Activated CD8-positive, alpha-beta memory T cell treated with anti-CD3 and anti-CD28 coated beads, Interleukin-2, amount 10 ng/mL, durations not matched to agents 7 days and 5 days (primary cell): ENCODE measurements around the gene BACH2. TPM values are rescaled to one million over a fixed set of nuclear protein-coding genes. Genes with fewer than 3 reads are reported as not detected.
"Not testable (repeated sequence)": the region's sequence is repeated elsewhere in the genome, so short reads cannot be mapped to it uniquely, and the experiment has no call there.

Experiments used
- ATAC-seq: fragments of 150-1000 bp; cut with Tn5 transposase; one replicate; pipeline ENCODE4 v1.10.0; 2021; ENCODE audit warnings: moderate library complexity
- CTCF ChIA-PET: fragments of 350-600 bp; sonication (Branson Sonifier 250); formaldehyde crosslinking; loops from one replicate; lab custom pipeline; 2021; ENCODE audit warnings: antibody characterized with exemption; lab: Charles Lee
- DNase-seq: peaks from one replicate; pipeline ENCODE4 v3.0.0-alpha.2; 2020
- H3K27ac Mint-ChIP-seq: one replicate; pipeline ENCODE4 v1.8.0; 2021; ENCODE audit warnings: mild to moderate bottlenecking, mixed read lengths
- H3K27me3 Mint-ChIP-seq: one replicate; pipeline ENCODE4 v1.8.0; 2021; ENCODE audit warnings: mixed read lengths
- H3K36me3 Mint-ChIP-seq: one replicate; pipeline ENCODE4 v1.8.0; 2021; ENCODE audit warnings: mild to moderate bottlenecking, mixed read lengths
- H3K4me1 Mint-ChIP-seq: one replicate; pipeline ENCODE4 v1.8.0; 2021; ENCODE audit warnings: mixed read lengths
- H3K4me3 Mint-ChIP-seq: one replicate; pipeline ENCODE4 v1.8.0; 2021; ENCODE audit warnings: mild to moderate bottlenecking, moderate library complexity, mixed read lengths
- H3K9me3 Mint-ChIP-seq: one replicate; pipeline ENCODE4 v1.8.0; 2022; ENCODE audit warnings: low read depth, mixed read lengths
- total RNA-seq, 2 experiments: library from RNA; stranded (reverse); gene quantifications; one replicate each; pipeline ENCODE4 v1.2.3, GENCODE V29; 2021

BACH2 gene
- total RNA-seq, 2 experiments from 2014 or later = 21.5 to 22.6 TPM

- CTCF ChIA-PET = interaction anchor here (0.8 to 15.2 kb wide), 18 partner anchors 11 to 344 kb away, joined by 3 to 258 read pairs (median 4); partner anchors contain the start of gene BACH2
- H3K4me1 Mint-ChIP-seq = peaks cover 58% of the 10 kb centered on the region
- no peaks in the 10 kb centered on the region for H3K9me3 Mint-ChIP-seq
Observed at GRCh38 chr6:90285042-90285481, 11.6 kb downstream of the BACH2 start.

DNA sequence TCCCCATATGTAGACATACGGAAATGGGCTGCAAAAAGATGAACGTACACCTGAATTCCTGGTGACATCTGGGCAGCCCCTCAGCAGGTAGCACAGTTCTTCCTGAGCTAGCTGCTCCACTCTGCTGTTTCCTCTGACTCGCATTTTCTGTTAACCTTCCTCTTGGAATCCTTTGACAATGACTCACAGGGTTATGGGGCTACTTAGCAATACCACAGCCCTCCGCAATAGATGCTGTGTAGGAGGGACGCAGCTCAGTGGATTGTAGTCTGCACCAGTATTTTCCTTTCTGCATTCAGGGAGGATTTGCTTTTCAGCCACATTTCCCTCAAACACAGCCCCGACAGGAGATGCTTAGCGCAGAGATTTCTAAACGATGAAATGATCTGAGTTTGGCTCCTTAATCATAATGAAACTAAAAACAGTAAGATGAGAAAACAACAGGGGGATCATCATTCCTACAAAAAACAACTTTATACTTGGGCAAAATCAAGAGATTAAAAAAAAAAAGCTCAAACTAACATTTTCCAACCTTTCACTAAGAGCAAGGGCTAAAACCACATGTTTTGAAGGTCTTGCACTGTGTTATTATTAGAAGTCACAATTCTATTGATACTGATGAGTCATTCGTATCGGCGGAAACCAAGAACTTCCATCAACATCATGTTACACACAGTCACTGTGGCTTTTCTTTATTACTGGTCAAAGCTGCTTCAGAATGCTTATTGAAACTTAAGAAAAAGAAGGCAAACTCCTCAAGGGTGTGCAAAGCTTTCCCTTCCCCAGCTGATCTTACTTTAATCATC, 12.2 kb downstream of the BACH2 start:
- peaks cover 7% of the 10 kb centered on the region for H3K27me3 Mint-ChIP-seq
- peaks cover 58% of the 10 kb centered on the region for H3K4me1 Mint-ChIP-seq
- H3K4me3 Mint-ChIP-seq = peak overlapping the region; percentile 79
- CTCF ChIA-PET = interaction anchor here (0.6 to 15.2 kb wide), 22 partner anchors 11 to 504 kb away, joined by 3 to 258 read pairs (median 4); partner anchors contain the start of gene BACH2
- H3K9me3 Mint-ChIP-seq = no peaks in the 10 kb centered on the region
- peak; percentile 74 for DNase-seq
- peak; percentile 76 for ATAC-seq
- peaks cover 17% of the 10 kb centered on the region for H3K36me3 Mint-ChIP-seq
- peak overlapping the region; percentile 93 for H3K27ac Mint-ChIP-seq

More at GRCh38 chr6:90285042-90285481, 11.6 kb downstream of the BACH2 start:
- Mint-ChIP-seq H3K27ac (peak overlapping the region; percentile 93), H3K36me3 (peaks cover 16% of the 10 kb centered on the region), H3K27me3 (peaks cover 7% of the 10 kb centered on the region), H3K4me3 (peak overlapping the region; percentile 79)
- peak; percentile 56 for DNase-seq
- ATAC-seq = peak; percentile 43

- ATAC-seq, H3K4me3 Mint-ChIP-seq, H3K9me3 Mint-ChIP-seq, H3K27me3 Mint-ChIP-seq, DNase-seq, H3K27ac Mint-ChIP-seq: not testable (repeated sequence)
- CTCF ChIA-PET = interaction anchor here (15.2 kb wide), 1 partner anchor 193 kb away, joined by 258 read pairs; no protein-coding TSS in a partner anchor
- peaks cover 22% of the 10 kb centered on the region for H3K36me3 Mint-ChIP-seq
- H3K4me1 Mint-ChIP-seq = peaks cover 48% of the 10 kb centered on the region
Observed at GRCh38 chr6:90282265-90282664, 14.4 kb downstream of the BACH2 start.

GRCh38 chr6:90278129-90278528, 18.5 kb downstream of the BACH2 start:
- ATAC-seq = no peak
- Mint-ChIP-seq H3K9me3 (no peaks in the 10 kb centered on the region), H3K36me3 (peaks cover 26% of the 10 kb centered on the region), H3K4me1 (peaks cover 49% of the 10 kb centered on the region), H3K27ac (no peak overlapping the region), H3K27me3 (peaks cover 8% of the 10 kb centered on the region), H3K4me3 (no peak overlapping the region)
- DNase-seq = no peak
- CTCF ChIA-PET = interaction anchor here (1.3 kb wide), 1 partner anchor 15 kb away, joined by 3 read pairs; no protein-coding TSS in a partner anchor

DNA sequence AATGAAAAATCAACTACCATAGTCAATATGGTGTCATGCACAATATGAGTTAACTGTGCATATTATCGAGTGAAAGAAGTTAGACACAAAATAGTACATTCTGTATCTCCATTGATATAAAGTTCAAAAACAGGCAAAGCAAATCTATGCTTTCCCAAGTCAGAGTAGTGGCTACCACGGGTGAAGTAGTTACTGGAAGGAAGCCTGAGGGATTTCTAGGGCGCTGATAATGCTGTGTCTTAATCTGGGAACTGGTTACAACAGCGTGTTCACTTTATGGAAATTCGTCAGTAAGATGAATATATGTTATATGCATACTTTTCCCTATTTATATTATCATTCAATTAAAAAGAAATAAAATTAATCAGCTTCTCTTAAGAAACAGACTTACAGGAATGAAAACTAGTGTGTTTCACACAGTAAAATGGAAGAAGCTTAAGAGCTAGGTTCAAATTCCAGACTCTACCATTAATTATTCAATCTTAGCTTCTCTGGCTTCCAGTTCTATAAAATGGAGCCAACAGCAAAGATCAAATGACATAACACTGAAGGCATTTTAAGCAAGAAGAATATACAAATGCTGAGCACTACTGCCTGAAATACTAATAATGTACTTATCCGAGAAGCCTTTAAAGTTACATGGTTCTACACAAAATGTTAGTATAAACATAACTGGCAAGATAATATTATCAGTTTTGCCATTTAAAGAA, 19.2 kb downstream of the BACH2 start:
- DNase-seq (no peak), ATAC-seq (no peak)
- Mint-ChIP-seq H3K27me3 (peaks cover 8% of the 10 kb centered on the region), H3K9me3 (no peaks in the 10 kb centered on the region), H3K36me3 (peaks cover 26% of the 10 kb centered on the region), H3K27ac (no peak overlapping the region), H3K4me1 (peaks cover 51% of the 10 kb centered on the region), H3K4me3 (no peak overlapping the region)
- CTCF ChIA-PET = interaction anchor here (1.3 kb wide), 1 partner anchor 14 kb away, joined by 3 read pairs; no protein-coding TSS in a partner anchor

GRCh38 chr6:90274451-90275030, 22.1 kb downstream of the BACH2 start:
- ATAC-seq (peak; percentile 90), DNase-seq (peak; percentile 91)
- Mint-ChIP-seq H3K27ac (peak overlapping the region; percentile 85), H3K4me1 (peaks cover 58% of the 10 kb centered on the region), H3K27me3 (peaks cover 5% of the 10 kb centered on the region), H3K4me3 (peak overlapping the region; percentile 46), H3K36me3 (peaks cover 43% of the 10 kb centered on the region), H3K9me3 (no peaks in the 10 kb centered on the region)
- CTCF ChIA-PET = interaction anchor here (0.7 to 3.8 kb wide), 13 partner anchors 8 to 334 kb away, joined by 3 to 30 read pairs (median 3); no protein-coding TSS in a partner anchor

GRCh38 chr6:90273863-90274262, 22.8 kb downstream of the BACH2 start:
- Mint-ChIP-seq H3K4me3 (no peak overlapping the region), H3K4me1 (peaks cover 63% of the 10 kb centered on the region), H3K36me3 (peaks cover 46% of the 10 kb centered on the region), H3K9me3 (no peaks in the 10 kb centered on the region), H3K27ac (peak overlapping the region; percentile 85), H3K27me3 (peaks cover 5% of the 10 kb centered on the region)
- ATAC-seq (no peak), DNase-seq (no peak)
- CTCF ChIA-PET = interaction anchor here (0.6 to 3.8 kb wide), 15 partner anchors 8 to 445 kb away, joined by 3 to 30 read pairs (median 3); no protein-coding TSS in a partner anchor

GRCh38 chr6:90272895-90273294, 23.7 kb downstream of the BACH2 start:
- CTCF ChIA-PET = interaction anchor here (0.6 to 3.8 kb wide), 6 partner anchors 12 to 444 kb away, joined by 3 to 30 read pairs (median 4); no protein-coding TSS in a partner anchor
- ATAC-seq (no peak), DNase-seq (no peak)
- no peak overlapping the region for H3K4me3 Mint-ChIP-seq
- H3K9me3 Mint-ChIP-seq = no peaks in the 10 kb centered on the region
- H3K36me3 Mint-ChIP-seq = peaks cover 41% of the 10 kb centered on the region
- peaks cover 63% of the 10 kb centered on the region for H3K4me1 Mint-ChIP-seq
- H3K27me3 Mint-ChIP-seq = no peaks in the 10 kb centered on the region
- H3K27ac Mint-ChIP-seq = no peak overlapping the region

- ATAC-seq (no peak), DNase-seq (no peak)
- CTCF ChIA-PET = interaction anchor here (1.1 to 3.8 kb wide), 2 partner anchors 13 to 189 kb away, joined by 4 to 30 read pairs; no protein-coding TSS in a partner anchor
- H3K9me3 Mint-ChIP-seq = no peaks in the 10 kb centered on the region
- H3K27me3 Mint-ChIP-seq = no peaks in the 10 kb centered on the region
- peak overlapping the region; percentile 35 for H3K27ac Mint-ChIP-seq
- no peak overlapping the region for H3K4me3 Mint-ChIP-seq
- H3K36me3 Mint-ChIP-seq = peaks cover 40% of the 10 kb centered on the region
- H3K4me1 Mint-ChIP-seq = peaks cover 71% of the 10 kb centered on the region
Observed at GRCh38 chr6:90271831-90272230, 24.8 kb downstream of the BACH2 start.

- Mint-ChIP-seq H3K27me3 (no peaks in the 10 kb centered on the region), H3K27ac (no peak overlapping the region), H3K4me3 (no peak overlapping the region), H3K9me3 (peaks cover 3% of the 10 kb centered on the region), H3K4me1 (peaks cover 62% of the 10 kb centered on the region), H3K36me3 (peaks cover 46% of the 10 kb centered on the region)
- ATAC-seq (no peak), DNase-seq (no peak)
- CTCF ChIA-PET = interaction anchor here (0.6 to 1.6 kb wide), 3 partner anchors 210 to 328 kb away, joined by 3 read pairs; no protein-coding TSS in a partner anchor
Observed at GRCh38 chr6:90269334-90269733, 27.3 kb downstream of the BACH2 start.

DNA sequence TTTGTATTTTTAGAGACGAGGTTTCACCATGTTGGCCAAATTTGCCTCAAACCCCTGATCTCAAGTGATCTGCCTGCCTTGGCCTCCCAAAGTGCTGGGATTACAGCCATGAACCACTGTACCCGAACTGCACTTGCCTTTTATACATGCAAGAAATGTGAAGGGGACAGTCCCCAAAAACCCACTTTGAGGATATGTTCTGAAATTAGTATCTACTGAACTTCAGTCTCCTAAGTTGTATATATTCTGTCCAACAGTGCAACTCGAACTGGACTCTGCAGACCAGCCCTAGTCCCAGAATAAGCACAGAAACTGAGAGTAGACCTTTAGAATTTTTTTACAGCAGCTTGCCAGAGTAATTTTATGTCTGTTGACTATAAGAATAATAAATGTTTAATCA, 28.5 kb downstream of the BACH2 start:
- ATAC-seq (no peak), DNase-seq (no peak)
- Mint-ChIP-seq H3K27me3 (no peaks in the 10 kb centered on the region), H3K36me3 (peaks cover 42% of the 10 kb centered on the region), H3K27ac (no peak overlapping the region), H3K4me3 (no peak overlapping the region), H3K9me3 (peaks cover 3% of the 10 kb centered on the region), H3K4me1 (peaks cover 60% of the 10 kb centered on the region)
- CTCF ChIA-PET = interaction anchor here (0.8 to 2.1 kb wide), 3 partner anchors 17 to 319 kb away, joined by 3 to 6 read pairs (median 3); no protein-coding TSS in a partner anchor

- H3K4me3 Mint-ChIP-seq = no peak overlapping the region
- H3K27ac Mint-ChIP-seq = peak overlapping the region; percentile 47
- no peaks in the 10 kb centered on the region for H3K27me3 Mint-ChIP-seq
- ATAC-seq (no peak), DNase-seq (no peak)
- H3K36me3 Mint-ChIP-seq = peaks cover 42% of the 10 kb centered on the region
- CTCF ChIA-PET = interaction anchor here (2.1 kb wide), 1 partner anchor 18 kb away, joined by 6 read pairs; no protein-coding TSS in a partner anchor
- H3K9me3 Mint-ChIP-seq = peaks cover 3% of the 10 kb centered on the region
- peaks cover 57% of the 10 kb centered on the region for H3K4me1 Mint-ChIP-seq
Observed at GRCh38 chr6:90266905-90267621, 29.6 kb downstream of the BACH2 start.
